Keratinocyte (primary cell): ENCODE measurements around the gene GRIK4. TPM values are rescaled to one million over a fixed set of nuclear protein-coding genes. Genes with fewer than 3 reads are reported as not detected.

Experiments used
- DNase-seq: peaks from one replicate; pipeline ENCODE4 v3.0.0-alpha.2; 2011; ENCODE audit warnings: low read depth, missing footprints, low spot score
- FAIRE-seq: peaks from 2 replicates; lab custom pipeline; 2011; peaks lifted over from hg19 to GRCh38; lab: Jason Lieb, UNC
- H2AFZ ChIP-seq: 2 replicates; pipeline ENCODE4 v1.6.0; 2012; ENCODE audit warnings: low read length, control low read depth, inconsistent platforms; ENCODE audit not compliant: control insufficient read depth
- H3K27ac ChIP-seq: 2 replicates; pipeline ENCODE4 v1.5.1; 2011; ENCODE audit warnings: low read length; ENCODE audit not compliant: control insufficient read depth, insufficient read depth
- H3K27me3 ChIP-seq: 3 replicates; pipeline ENCODE4 v1.6.0; 2011; ENCODE audit warnings: low read length; ENCODE audit not compliant: control insufficient read depth, insufficient read depth; ENCODE audit errors: extremely low read depth
- H3K36me3 ChIP-seq, 2 experiments: 2 replicates in 1 of 2; 3 replicates in 1 of 2; pipeline ENCODE4 v1.5.1; 2011; ENCODE audit warnings: low read length in 2 of 2, mild to moderate bottlenecking in 1 of 2; ENCODE audit not compliant: control insufficient read depth in 2 of 2, insufficient read depth in 2 of 2; ENCODE audit errors: extremely low read depth in 1 of 2
- H3K4me1 ChIP-seq: 3 replicates; pipeline ENCODE4 v1.5.1; 2011; ENCODE audit warnings: low read length; ENCODE audit not compliant: control insufficient read depth, insufficient read depth; ENCODE audit errors: extremely low read depth
- H3K4me2 ChIP-seq: 3 replicates; pipeline ENCODE4 v1.6.0; 2011; ENCODE audit warnings: low read depth, low read length; ENCODE audit not compliant: control insufficient read depth, insufficient read depth; ENCODE audit errors: extremely low read depth
- H3K4me3 ChIP-seq, 3 experiments: fragments of 200-600 bp in 1 of 3; sonication (generic) in 1 of 3; 2 replicates in 2 of 3; 3 replicates in 1 of 3; pipeline ENCODE4 v1.5.1; 2011 to 2016; ENCODE audit warnings: low read length in 3 of 3, mild to moderate bottlenecking in 3 of 3, control low read depth in 2 of 3, inconsistent platforms in 1 of 3, low read depth in 1 of 3, mixed read lengths in 1 of 3, mixed run types in 1 of 3, moderate library complexity in 1 of 3; ENCODE audit not compliant: control insufficient read depth in 2 of 3, insufficient read depth in 2 of 3; ENCODE audit errors: extremely low read depth in 1 of 3
- H3K79me2 ChIP-seq: 2 replicates; pipeline ENCODE4 v1.6.0; 2012; ENCODE audit warnings: low read length; ENCODE audit not compliant: control insufficient read depth, insufficient read depth
- H3K9ac ChIP-seq: 3 replicates; pipeline ENCODE4 v1.6.0; 2011; ENCODE audit warnings: low read length; ENCODE audit not compliant: control insufficient read depth, insufficient read depth; ENCODE audit errors: extremely low read depth
- H3K9me1 ChIP-seq: 3 replicates; pipeline ENCODE4 v1.6.0; 2011; ENCODE audit warnings: low read length; ENCODE audit not compliant: control insufficient read depth, insufficient read depth; ENCODE audit errors: extremely low read depth
- H3K9me3 ChIP-seq: 2 replicates; pipeline ENCODE4 v1.5.1; 2012; ENCODE audit warnings: low read depth, low read length; ENCODE audit not compliant: control insufficient read depth
- H4K20me1 ChIP-seq: 3 replicates; pipeline ENCODE4 v1.6.0; 2011; ENCODE audit warnings: low read length; ENCODE audit not compliant: control insufficient read depth, insufficient read depth; ENCODE audit errors: extremely low read depth
- EZH2 ChIP-seq: IDR thresholded peaks from one replicate; pipeline ENCODE4 v1.6.1; 2012; ENCODE audit warnings: inconsistent platforms, mild to moderate bottlenecking, low read length, moderate library complexity
- dilution Hi-C: fragments of 300-500 bp; cut with MboI; formaldehyde crosslinking; loops from one replicate; pipeline ENCODE4 v1.7.0; 2020; ENCODE audit warnings: low sequenced_read_pairs; ENCODE audit not compliant: extremely low pct_ligation_motif_present
- polyA plus RNA-seq, 5 experiments: library from polyadenylated mRNA; depleted of rRNA in 3 of 5; stranded (reverse) in 3 of 5; stranded (forward) in 1 of 5; unstranded in 1 of 5; fragments of >200 nt; gene quantifications; 1 replicate in 1 of 5; 2 replicates in 3 of 5; 3 replicates in 1 of 5; pipeline versions ENCODE4 v1.2.1 to v1.2.3, GENCODE V29; 2011 to 2012; ENCODE audit warnings: missing spikeins in 2 of 5, low read depth in 1 of 5, low replicate concordance in 1 of 5
- TF ChIP-seq, protein P1 (sequence below), 3 experiments: IDR thresholded peaks in 1 of 3; conservative IDR thresholded peaks in 1 of 3; optimal IDR thresholded peaks in 1 of 3; 2 replicates in 2 of 3; 3 replicates in 1 of 3; pipeline versions ENCODE3 to v1.5.1; 2011; ENCODE audit warnings: low read length in 3 of 3, mild to moderate bottlenecking in 3 of 3, moderate library complexity in 2 of 3, control low read depth in 1 of 3, inconsistent platforms in 1 of 3; ENCODE audit not compliant: insufficient read depth in 2 of 3; ENCODE audit errors: extremely low read depth in 1 of 3

GRIK4 gene
- polyA plus RNA-seq, 1 donor (not counting 4 experiments of a cell fraction or from before 2014, with no cell fraction given) = not detected

DNA sequence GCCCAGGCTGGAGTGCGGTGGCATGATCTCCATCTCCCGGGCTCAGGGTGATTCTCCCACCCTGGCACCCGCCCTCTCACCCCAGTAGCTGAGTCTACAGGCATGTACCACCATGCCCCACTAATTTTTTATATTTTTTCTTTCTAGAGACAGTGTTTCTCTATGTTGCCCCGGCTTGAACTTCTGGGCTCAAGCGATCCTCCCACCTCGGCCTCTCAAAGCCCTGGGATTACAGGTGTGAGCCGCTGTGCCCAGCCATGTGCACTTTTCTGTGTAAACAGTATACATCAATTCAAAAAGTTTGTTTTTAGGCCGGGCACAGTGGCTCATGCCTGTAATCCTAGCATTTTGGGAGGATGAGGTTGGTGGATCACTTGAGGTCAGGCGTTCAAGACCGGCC, 14.7 kb downstream of the GRIK4 start:
- no peak for TF ChIP-seq EZH2
- Histone ChIP-seq H3K4me2 (no peak overlapping the region), H4K20me1 (no peaks in the 10 kb centered on the region), H3K9ac (no peak overlapping the region), H3K79me2 (no peaks in the 10 kb centered on the region), H2AFZ (no peak overlapping the region), H3K27me3 (peaks cover 14% of the 10 kb centered on the region), H3K36me3 (no peaks in the 10 kb centered on the region), H3K9me1 (no peaks in the 10 kb centered on the region), H3K27ac (no peak overlapping the region), H3K4me1 (no peaks in the 10 kb centered on the region), H3K4me3 (no peak overlapping the region), H3K9me3 (no peaks in the 10 kb centered on the region)
- DNase-seq = no peak
- dilution Hi-C loops = no loop called here
- no peak for FAIRE-seq

DNA sequence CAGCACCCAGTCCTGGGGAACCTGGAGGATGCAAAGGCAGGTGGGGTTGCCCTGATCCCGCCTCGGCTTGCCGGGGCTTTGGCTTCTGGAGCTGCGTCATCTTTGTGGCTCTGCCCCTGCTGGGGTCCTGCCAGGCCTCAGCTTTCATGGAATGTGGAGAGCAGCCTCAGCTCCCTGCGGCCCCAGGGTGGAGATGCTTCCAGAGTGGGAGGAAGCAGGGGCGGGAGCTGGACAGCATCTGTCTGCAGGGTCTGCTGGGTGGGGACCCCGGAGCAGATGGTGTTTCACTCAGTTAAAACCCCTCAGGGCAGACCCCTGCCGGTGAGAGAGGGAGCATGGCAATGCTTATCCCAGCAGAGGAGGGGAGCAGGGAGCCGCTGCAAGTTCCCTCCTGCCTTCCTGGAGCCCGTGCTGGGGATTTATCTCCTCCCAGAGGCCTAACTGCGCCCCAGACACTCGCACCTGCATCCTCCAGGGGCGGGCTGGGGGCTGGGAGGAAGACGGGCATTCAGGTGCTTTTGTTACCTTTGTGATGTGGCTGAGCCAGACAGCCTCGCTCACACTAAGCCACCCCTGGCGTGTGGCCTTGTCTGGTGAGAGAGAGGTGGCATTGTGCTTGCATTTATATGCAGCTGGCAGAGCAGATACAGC, 15.7 kb downstream of the GRIK4 start:
- Histone ChIP-seq H3K4me2 (no peak overlapping the region), H3K9ac (no peak overlapping the region), H3K9me3 (no peaks in the 10 kb centered on the region), H3K27me3 (peaks cover 20% of the 10 kb centered on the region), H3K4me3 (no peak overlapping the region), H2AFZ (no peak overlapping the region), H3K27ac (no peak overlapping the region), H3K36me3 (no peaks in the 10 kb centered on the region), H3K9me1 (no peaks in the 10 kb centered on the region), H3K79me2 (no peaks in the 10 kb centered on the region), H3K4me1 (no peaks in the 10 kb centered on the region), H4K20me1 (no peaks in the 10 kb centered on the region)
- TF ChIP-seq, protein P1, sequence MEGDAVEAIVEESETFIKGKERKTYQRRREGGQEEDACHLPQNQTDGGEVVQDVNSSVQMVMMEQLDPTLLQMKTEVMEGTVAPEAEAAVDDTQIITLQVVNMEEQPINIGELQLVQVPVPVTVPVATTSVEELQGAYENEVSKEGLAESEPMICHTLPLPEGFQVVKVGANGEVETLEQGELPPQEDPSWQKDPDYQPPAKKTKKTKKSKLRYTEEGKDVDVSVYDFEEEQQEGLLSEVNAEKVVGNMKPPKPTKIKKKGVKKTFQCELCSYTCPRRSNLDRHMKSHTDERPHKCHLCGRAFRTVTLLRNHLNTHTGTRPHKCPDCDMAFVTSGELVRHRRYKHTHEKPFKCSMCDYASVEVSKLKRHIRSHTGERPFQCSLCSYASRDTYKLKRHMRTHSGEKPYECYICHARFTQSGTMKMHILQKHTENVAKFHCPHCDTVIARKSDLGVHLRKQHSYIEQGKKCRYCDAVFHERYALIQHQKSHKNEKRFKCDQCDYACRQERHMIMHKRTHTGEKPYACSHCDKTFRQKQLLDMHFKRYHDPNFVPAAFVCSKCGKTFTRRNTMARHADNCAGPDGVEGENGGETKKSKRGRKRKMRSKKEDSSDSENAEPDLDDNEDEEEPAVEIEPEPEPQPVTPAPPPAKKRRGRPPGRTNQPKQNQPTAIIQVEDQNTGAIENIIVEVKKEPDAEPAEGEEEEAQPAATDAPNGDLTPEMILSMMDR (optimal IDR thresholded peaks at IDR 0.05 in 1 of 3, IDR thresholded peaks at IDR 0.05 in 1 of 3, conservative IDR thresholded peaks at IDR 0.05 in 1 of 3; ENCODE audit: extremely low read depth in 1 of 3, insufficient read depth in 2 of 3, low read length in 3 of 3) = no peak
- TF ChIP-seq EZH2 = no peak
- FAIRE-seq (no peak), DNase-seq (no peak)
- dilution Hi-C loops = no loop called here

DNA sequence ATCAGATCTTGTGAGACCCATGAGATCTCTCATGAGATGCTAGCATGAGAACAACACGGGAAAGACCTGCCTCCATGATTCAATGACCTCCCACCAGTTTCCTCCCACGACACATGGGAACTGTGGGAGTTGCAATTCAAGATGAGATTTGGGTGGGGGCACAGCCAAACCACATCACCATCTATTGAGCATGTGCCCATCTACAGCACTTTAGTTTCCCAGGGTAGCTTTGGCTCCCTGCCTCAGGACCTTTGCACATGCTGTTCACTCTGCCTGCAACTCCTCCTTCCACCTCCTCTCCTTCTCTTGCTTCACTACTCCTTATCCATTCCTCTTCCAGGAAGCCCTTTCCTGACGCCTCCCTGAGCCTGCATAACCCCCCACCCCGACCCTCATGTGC, 17.2 kb downstream of the GRIK4 start:
- TF ChIP-seq, protein P1 (optimal IDR thresholded peaks at IDR 0.05 in 1 of 3, IDR thresholded peaks at IDR 0.05 in 1 of 3, conservative IDR thresholded peaks at IDR 0.05 in 1 of 3; ENCODE audit: extremely low read depth in 1 of 3, insufficient read depth in 2 of 3, low read length in 3 of 3) = no peak
- no peak for TF ChIP-seq EZH2
- dilution Hi-C loops = no loop called here

More for the DNA sequence above, 17.2 kb downstream of the GRIK4 start:
- Histone ChIP-seq H4K20me1 (no peaks in the 10 kb centered on the region), H3K4me2 (no peak overlapping the region), H3K79me2 (no peaks in the 10 kb centered on the region), H3K27me3 (peaks cover 24% of the 10 kb centered on the region), H3K9me3 (no peaks in the 10 kb centered on the region), H3K9me1 (no peaks in the 10 kb centered on the region), H2AFZ (no peak overlapping the region), H3K4me1 (no peaks in the 10 kb centered on the region), H3K4me3 (no peak overlapping the region), H3K27ac (no peak overlapping the region), H3K36me3 (no peaks in the 10 kb centered on the region), H3K9ac (no peak overlapping the region)
- DNase-seq (no peak), FAIRE-seq (no peak)
